ENCODE results near the gene CTNNA3.
"Not testable (repeated sequence)": the region's sequence is repeated elsewhere in the genome, so short reads cannot be mapped to it uniquely, and the experiment has no call there.

CTNNA3 gene

GRCh38 chr10:67241451-67241850 is 454.5 kb downstream of the CTNNA3 start:
- Histone ChIP-seq H3K9ac (ENCODE audit: low read length) (no peak overlapping the region), H3K27me3 (replicated peaks; ENCODE audit: control insufficient read depth, insufficient read depth, low read length) (no peaks in the 10 kb centered on the region), H3K36me3 (ENCODE audit: control insufficient read depth, insufficient read depth, low read length, severe bottlenecking) (no peaks in the 10 kb centered on the region), H3K4me1 (ENCODE audit: control insufficient read depth, insufficient read depth, low read length) (no peaks in the 10 kb centered on the region), H3K4me3 (ENCODE audit: low read length) (no peak overlapping the region), H3K9me3 (ENCODE audit: control insufficient read depth, low read length) (no peaks in the 10 kb centered on the region)
- DNase-seq (ENCODE audit: low read depth) = no peak

GRCh38 chr10:67239864-67240497 is 456.0 kb downstream of the CTNNA3 start:
- no peak overlapping the region for H3K4me3 ChIP-seq (ENCODE audit: low read length)
- peak; percentile 16 for DNase-seq (ENCODE audit: low read depth)
- no peak overlapping the region for H3K9ac ChIP-seq (ENCODE audit: low read length)
- H3K27me3 ChIP-seq (replicated peaks; ENCODE audit: control insufficient read depth, insufficient read depth, low read length) = no peaks in the 10 kb centered on the region
- H3K36me3 ChIP-seq (ENCODE audit: control insufficient read depth, insufficient read depth, low read length, severe bottlenecking) = no peaks in the 10 kb centered on the region
- no peaks in the 10 kb centered on the region for H3K9me3 ChIP-seq (ENCODE audit: control insufficient read depth, low read length)
- H3K4me1 ChIP-seq (ENCODE audit: control insufficient read depth, insufficient read depth, low read length) = no peaks in the 10 kb centered on the region

- H3K4me1 ChIP-seq (ENCODE audit: control insufficient read depth, insufficient read depth, low read length); DNase-seq (ENCODE audit: low read depth); H3K27me3 ChIP-seq (replicated peaks; ENCODE audit: control insufficient read depth, insufficient read depth, low read length); H3K36me3 ChIP-seq (ENCODE audit: control insufficient read depth, insufficient read depth, low read length, severe bottlenecking); H3K9ac ChIP-seq (ENCODE audit: low read length); H3K9me3 ChIP-seq (ENCODE audit: control insufficient read depth, low read length); H3K4me3 ChIP-seq (ENCODE audit: low read length): not testable (repeated sequence)
Observed at GRCh38 chr10:67230680-67231500, 465.1 kb downstream of the CTNNA3 start.

- no peak for DNase-seq (ENCODE audit: low read depth)
- H3K36me3 ChIP-seq (ENCODE audit: control insufficient read depth, insufficient read depth, low read length, severe bottlenecking) = no peaks in the 10 kb centered on the region
- no peak overlapping the region for H3K9ac ChIP-seq (ENCODE audit: low read length)
- H3K4me1 ChIP-seq (ENCODE audit: control insufficient read depth, insufficient read depth, low read length) = no peaks in the 10 kb centered on the region
- no peaks in the 10 kb centered on the region for H3K9me3 ChIP-seq (ENCODE audit: control insufficient read depth, low read length)
- H3K27me3 ChIP-seq (replicated peaks; ENCODE audit: control insufficient read depth, insufficient read depth, low read length) = no peaks in the 10 kb centered on the region
- H3K4me3 ChIP-seq (ENCODE audit: low read length) = no peak overlapping the region
Observed at GRCh38 chr10:67225226-67225625, 470.8 kb downstream of the CTNNA3 start.

- H3K27me3 ChIP-seq (replicated peaks; ENCODE audit: control insufficient read depth, insufficient read depth, low read length) = peaks cover 2% of the 10 kb centered on the region
- H3K36me3 ChIP-seq (ENCODE audit: control insufficient read depth, insufficient read depth, low read length, severe bottlenecking) = no peaks in the 10 kb centered on the region
- H3K9ac ChIP-seq (ENCODE audit: low read length) = no peak overlapping the region
- no peak overlapping the region for H3K4me3 ChIP-seq (ENCODE audit: low read length)
- no peaks in the 10 kb centered on the region for H3K9me3 ChIP-seq (ENCODE audit: control insufficient read depth, low read length)
- H3K4me1 ChIP-seq (ENCODE audit: control insufficient read depth, insufficient read depth, low read length) = no peaks in the 10 kb centered on the region
- no peak for DNase-seq (ENCODE audit: low read depth)
Observed at GRCh38 chr10:67224553-67224952, 471.4 kb downstream of the CTNNA3 start.

- Histone ChIP-seq H3K27me3 (replicated peaks; ENCODE audit: control insufficient read depth, insufficient read depth, low read length) (peaks cover 2% of the 10 kb centered on the region), H3K9ac (ENCODE audit: low read length) (no peak overlapping the region)
- DNase-seq (ENCODE audit: low read depth) = no peak
Observed at GRCh38 chr10:67222934-67223333, 473.1 kb downstream of the CTNNA3 start.

GRCh38 chr10:67221939-67222494 is 474.0 kb downstream of the CTNNA3 start:
- Histone ChIP-seq H3K27me3 (replicated peaks; ENCODE audit: control insufficient read depth, insufficient read depth, low read length) (peaks cover 2% of the 10 kb centered on the region), H3K9me3 (ENCODE audit: control insufficient read depth, low read length) (no peaks in the 10 kb centered on the region), H3K4me3 (ENCODE audit: low read length) (no peak overlapping the region), H3K9ac (ENCODE audit: low read length) (no peak overlapping the region), H3K36me3 (ENCODE audit: control insufficient read depth, insufficient read depth, low read length, severe bottlenecking) (no peaks in the 10 kb centered on the region), H3K4me1 (ENCODE audit: control insufficient read depth, insufficient read depth, low read length) (no peaks in the 10 kb centered on the region)
- no peak for DNase-seq (ENCODE audit: low read depth)

More at GRCh38 chr10:67222934-67223333, 473.1 kb downstream of the CTNNA3 start:
- Histone ChIP-seq H3K36me3 (ENCODE audit: control insufficient read depth, insufficient read depth, low read length, severe bottlenecking) (no peaks in the 10 kb centered on the region), H3K4me3 (ENCODE audit: low read length) (no peak overlapping the region), H3K4me1 (ENCODE audit: control insufficient read depth, insufficient read depth, low read length) (no peaks in the 10 kb centered on the region), H3K9me3 (ENCODE audit: control insufficient read depth, low read length) (no peaks in the 10 kb centered on the region)

- no peaks in the 10 kb centered on the region for H3K4me1 ChIP-seq (ENCODE audit: control insufficient read depth, insufficient read depth, low read length)
- DNase-seq (ENCODE audit: low read depth) = no peak
- no peaks in the 10 kb centered on the region for H3K27me3 ChIP-seq (replicated peaks; ENCODE audit: control insufficient read depth, insufficient read depth, low read length)
- H3K36me3 ChIP-seq (ENCODE audit: control insufficient read depth, insufficient read depth, low read length, severe bottlenecking) = no peaks in the 10 kb centered on the region
- no peak overlapping the region for H3K4me3 ChIP-seq (ENCODE audit: low read length)
- H3K9me3 ChIP-seq (ENCODE audit: control insufficient read depth, low read length) = no peaks in the 10 kb centered on the region
- no peak overlapping the region for H3K9ac ChIP-seq (ENCODE audit: low read length)
Observed at GRCh38 chr10:67211680-67212079, 484.3 kb downstream of the CTNNA3 start.

- H3K4me1 ChIP-seq (ENCODE audit: control insufficient read depth, insufficient read depth, low read length); H3K36me3 ChIP-seq (ENCODE audit: control insufficient read depth, insufficient read depth, low read length, severe bottlenecking); H3K9ac ChIP-seq (ENCODE audit: low read length); H3K4me3 ChIP-seq (ENCODE audit: low read length); DNase-seq (ENCODE audit: low read depth); H3K27me3 ChIP-seq (replicated peaks; ENCODE audit: control insufficient read depth, insufficient read depth, low read length); H3K9me3 ChIP-seq (ENCODE audit: control insufficient read depth, low read length): not testable (repeated sequence)
Observed at GRCh38 chr10:67207923-67208322, 488.1 kb downstream of the CTNNA3 start.

- no peak overlapping the region for H3K4me3 ChIP-seq (ENCODE audit: low read length)
- no peaks in the 10 kb centered on the region for H3K4me1 ChIP-seq (ENCODE audit: control insufficient read depth, insufficient read depth, low read length)
- H3K27me3 ChIP-seq (replicated peaks; ENCODE audit: control insufficient read depth, insufficient read depth, low read length) = no peaks in the 10 kb centered on the region
- no peak for DNase-seq (ENCODE audit: low read depth)
- no peaks in the 10 kb centered on the region for H3K36me3 ChIP-seq (ENCODE audit: control insufficient read depth, insufficient read depth, low read length, severe bottlenecking)
- no peak overlapping the region for H3K9ac ChIP-seq (ENCODE audit: low read length)
- no peaks in the 10 kb centered on the region for H3K9me3 ChIP-seq (ENCODE audit: control insufficient read depth, low read length)
Observed at GRCh38 chr10:67200913-67201564, 495.0 kb downstream of the CTNNA3 start.

- Histone ChIP-seq H3K4me1 (ENCODE audit: control insufficient read depth, insufficient read depth, low read length) (no peaks in the 10 kb centered on the region), H3K4me3 (ENCODE audit: low read length) (no peak overlapping the region), H3K27me3 (replicated peaks; ENCODE audit: control insufficient read depth, insufficient read depth, low read length) (no peaks in the 10 kb centered on the region), H3K9me3 (ENCODE audit: control insufficient read depth, low read length) (peaks cover 5% of the 10 kb centered on the region), H3K9ac (ENCODE audit: low read length) (no peak overlapping the region), H3K36me3 (ENCODE audit: control insufficient read depth, insufficient read depth, low read length, severe bottlenecking) (no peaks in the 10 kb centered on the region)
- DNase-seq (ENCODE audit: low read depth) = no peak
Observed at GRCh38 chr10:67175354-67175753, 520.6 kb downstream of the CTNNA3 start.
